Measurements from ENCODE around the gene THADA. TPM values are rescaled to one million over a fixed set of nuclear protein-coding genes. Genes with fewer than 3 reads are reported as not detected.
A peak's percentile ranks its signal among the peaks of the same experiment; 100 is the strongest.

THADA gene
- total and polyA plus RNA-seq, 4 experiments from 2014 or later, result 20.3 to 44.8 (median 32.8) TPM

DNA sequence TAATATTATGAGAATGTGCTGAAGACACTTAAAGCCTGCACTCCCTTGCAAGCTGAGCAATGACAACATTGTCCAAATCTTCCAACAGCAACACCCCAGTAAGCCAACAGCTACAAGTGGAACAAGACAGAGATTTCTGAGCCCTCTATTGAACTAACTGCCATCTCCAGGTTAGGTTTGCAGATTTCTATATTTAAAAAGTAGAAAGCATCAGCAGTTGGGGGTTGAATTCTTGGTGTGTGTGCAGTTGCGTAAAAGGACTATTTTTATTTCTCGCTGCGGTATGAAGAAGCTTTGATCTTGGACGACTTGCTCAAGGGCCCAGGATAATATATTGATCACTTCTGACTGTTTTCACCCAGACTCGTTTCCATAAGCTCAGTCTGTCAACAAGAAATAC, 263.2 kb downstream of the THADA start:
- H3K27me3 Mint-ChIP-seq, result no peaks in the 10 kb centered on the region
- Histone ChIP-seq H3K36me3 (ENCODE audit: insufficient read depth, low read length) (no peaks in the 10 kb centered on the region), H3K4me1 (ENCODE audit: insufficient read depth, low read length) (no peaks in the 10 kb centered on the region), H3K27me3 (ENCODE audit: insufficient read depth, low read length) (no peaks in the 10 kb centered on the region), H3K9me3 (ENCODE audit: control insufficient read depth in 1 of 2, low read length in 2 of 2) (no peaks in the 10 kb centered on the region), H3K27ac (ENCODE audit: low read depth, low read length) (no peak overlapping the region), H3K4me3 (ENCODE audit: low read length in 2 of 2) (no peak overlapping the region)
- H3K4me3 Mint-ChIP-seq, result no peak overlapping the region
- H3K9me3 Mint-ChIP-seq, result no peaks in the 10 kb centered on the region
- H3K4me1 Mint-ChIP-seq, result peaks cover 0 to 1% (median 0%) of the 10 kb centered on the region in 4 donors
- DNase-seq, result no peak
- ChIA-PET CTCF (ENCODE audit: partially characterized antibody) (interaction anchor here (1.3 kb wide), 1 partner anchor 385 kb away, joined by 4 read pairs; no protein-coding TSS in a partner anchor), POLR2A (ENCODE audit: partially characterized antibody) (no interaction called here)
- H3K27ac Mint-ChIP-seq, result no peak overlapping the region
- intact Hi-C loops (cut with micrococcal nuclease), result no loop called here
- peaks cover 42 to 47% of the 10 kb centered on the region in 2 donors for H3K36me3 Mint-ChIP-seq

DNA sequence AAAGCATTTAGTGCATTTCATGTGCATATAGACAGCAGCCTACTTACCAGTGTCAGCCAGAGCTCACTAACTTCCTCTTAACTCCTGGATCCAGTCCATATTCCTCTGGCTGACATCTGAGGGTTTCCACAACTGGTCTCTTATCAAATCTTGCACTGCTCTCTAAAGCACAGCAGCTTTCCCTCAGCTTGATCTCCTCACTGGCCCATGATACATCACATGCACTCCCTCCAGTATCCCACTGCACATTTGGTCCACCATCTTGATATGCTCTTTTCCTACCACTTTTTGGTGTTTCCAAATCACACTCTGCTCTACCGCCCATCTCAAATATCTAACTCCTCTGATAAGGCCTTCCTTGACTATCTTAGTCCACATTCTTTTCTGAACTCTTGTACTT, 264.4 kb downstream of the THADA start:
- H3K4me1 Mint-ChIP-seq, result peaks cover 0 to 1% (median 0%) of the 10 kb centered on the region in 4 donors
- peak overlapping the region in 1 of 7 donors; percentile 1 for H3K27ac Mint-ChIP-seq
- no peak for DNase-seq
- POLR2A ChIA-PET (ENCODE audit: partially characterized antibody), result no interaction called here
- intact Hi-C loops (cut with micrococcal nuclease), result no loop called here
- no peaks in the 10 kb centered on the region for H3K27me3 Mint-ChIP-seq
- H3K4me3 ChIP-seq (ENCODE audit: low read length in 2 of 2), result no peak overlapping the region
- H3K36me3 ChIP-seq (ENCODE audit: insufficient read depth, low read length), result no peaks in the 10 kb centered on the region
- CTCF ChIA-PET (ENCODE audit: partially characterized antibody), result no interaction called here
- H3K27ac ChIP-seq (ENCODE audit: low read depth, low read length), result no peak overlapping the region
- H3K4me3 Mint-ChIP-seq, result no peak overlapping the region
- H3K4me1 ChIP-seq (ENCODE audit: insufficient read depth, low read length), result no peaks in the 10 kb centered on the region
- H3K9me3 ChIP-seq (ENCODE audit: control insufficient read depth in 1 of 2, low read length in 2 of 2), result no peaks in the 10 kb centered on the region
- H3K9me3 Mint-ChIP-seq, result no peaks in the 10 kb centered on the region
- H3K36me3 Mint-ChIP-seq, result peaks cover 40 to 47% of the 10 kb centered on the region in 2 donors
- H3K27me3 ChIP-seq (ENCODE audit: insufficient read depth, low read length), result no peaks in the 10 kb centered on the region

DNA sequence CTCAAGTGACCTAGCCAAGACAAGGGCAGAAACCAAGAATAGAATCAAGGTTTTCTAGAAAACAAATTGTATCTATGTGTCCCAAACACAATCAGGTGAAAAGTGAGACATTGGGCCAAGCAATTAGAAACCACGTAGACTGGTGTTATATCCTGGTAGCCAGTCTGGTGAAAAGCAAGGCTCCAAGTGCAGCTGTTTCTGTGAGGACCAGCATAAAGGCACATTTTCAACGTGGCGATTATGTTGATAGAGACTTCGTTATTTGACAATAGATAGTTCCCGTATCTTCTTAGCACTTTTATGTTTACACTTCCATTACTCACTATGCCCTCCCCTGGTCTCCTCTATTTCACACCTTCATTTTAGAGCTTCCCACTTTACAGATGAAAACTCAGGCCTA, 266.2 kb downstream of the THADA start:
- Mint-ChIP-seq H3K27ac (no peak overlapping the region), H3K27me3 (no peaks in the 10 kb centered on the region), H3K4me3 (no peak overlapping the region), H3K9me3 (no peaks in the 10 kb centered on the region), H3K36me3 (peaks cover 39 to 54% of the 10 kb centered on the region in 2 donors), H3K4me1 (peaks cover 0 to 3% (median under 1%) of the 10 kb centered on the region in 4 donors)
- Histone ChIP-seq H3K4me1 (ENCODE audit: insufficient read depth, low read length) (no peaks in the 10 kb centered on the region), H3K36me3 (ENCODE audit: insufficient read depth, low read length) (no peaks in the 10 kb centered on the region), H3K9me3 (ENCODE audit: control insufficient read depth in 1 of 2, low read length in 2 of 2) (no peaks in the 10 kb centered on the region), H3K27ac (ENCODE audit: low read depth, low read length) (no peak overlapping the region), H3K27me3 (ENCODE audit: insufficient read depth, low read length) (no peaks in the 10 kb centered on the region), H3K4me3 (ENCODE audit: low read length in 2 of 2) (no peak overlapping the region)
- ChIA-PET CTCF (ENCODE audit: partially characterized antibody) (interaction anchor here (0.9 kb wide), 1 partner anchor 354 kb away, joined by 3 read pairs; no protein-coding TSS in a partner anchor), POLR2A (ENCODE audit: partially characterized antibody) (no interaction called here)
- no peak for DNase-seq
- intact Hi-C loops (cut with micrococcal nuclease), result no loop called here

DNA sequence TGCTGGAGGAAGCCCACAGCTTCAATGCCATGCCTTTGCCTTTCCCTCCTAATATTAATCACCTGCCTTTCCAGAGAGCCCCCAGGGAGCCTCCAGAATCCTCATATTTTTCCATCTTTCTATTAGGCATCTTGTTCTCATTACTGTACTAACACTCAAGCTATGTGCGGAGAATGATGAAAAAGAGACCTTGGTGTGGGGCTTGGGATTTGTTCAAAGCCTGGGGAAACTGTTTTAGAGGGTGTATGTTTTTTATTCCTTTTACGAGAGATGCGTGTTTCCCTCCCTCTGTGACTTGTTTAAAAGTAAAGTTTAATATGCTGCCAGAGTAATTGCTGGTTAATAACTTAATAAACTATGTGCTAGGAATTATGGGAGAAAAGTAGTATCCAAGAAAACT, 267.0 kb downstream of the THADA start:
- Histone ChIP-seq H3K27ac (ENCODE audit: low read depth, low read length) (no peak overlapping the region), H3K4me1 (ENCODE audit: insufficient read depth, low read length) (no peaks in the 10 kb centered on the region), H3K27me3 (ENCODE audit: insufficient read depth, low read length) (no peaks in the 10 kb centered on the region), H3K9me3 (ENCODE audit: control insufficient read depth in 1 of 2, low read length in 2 of 2) (no peaks in the 10 kb centered on the region), H3K4me3 (ENCODE audit: low read length in 2 of 2) (no peak overlapping the region), H3K36me3 (ENCODE audit: insufficient read depth, low read length) (no peaks in the 10 kb centered on the region)
- Mint-ChIP-seq H3K27me3 (no peaks in the 10 kb centered on the region), H3K27ac (no peak overlapping the region), H3K4me3 (no peak overlapping the region), H3K36me3 (peaks cover 40 to 55% of the 10 kb centered on the region in 2 donors), H3K4me1 (peaks cover 0 to 3% (median 0%) of the 10 kb centered on the region in 4 donors), H3K9me3 (no peaks in the 10 kb centered on the region)
- intact Hi-C loops (cut with micrococcal nuclease), result no loop called here
- ChIA-PET CTCF (ENCODE audit: partially characterized antibody) (interaction anchor here (0.9 kb wide), 1 partner anchor 353 kb away, joined by 3 read pairs; no protein-coding TSS in a partner anchor), POLR2A (ENCODE audit: partially characterized antibody) (no interaction called here)
- DNase-seq, result no peak

DNA sequence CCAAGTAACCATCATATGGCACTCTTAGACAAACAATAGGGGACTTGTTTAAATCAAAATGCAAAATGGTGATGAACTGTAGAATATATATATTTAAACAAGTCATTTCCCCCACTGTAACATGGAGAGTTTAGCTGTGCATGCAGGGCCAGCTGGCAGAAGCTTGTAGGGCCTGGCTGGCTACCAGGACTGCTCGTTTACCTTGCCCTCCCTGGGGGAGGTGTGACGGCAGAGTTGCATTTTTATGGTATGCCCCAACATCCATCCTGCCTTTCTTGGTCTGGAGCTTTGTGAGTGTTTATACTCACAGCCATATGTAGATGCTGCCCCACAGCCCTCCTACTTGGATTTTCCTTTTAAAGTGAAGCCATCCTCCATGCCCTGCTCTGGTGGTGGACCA, 267.7 kb downstream of the THADA start:
- DNase-seq, result no peak
- no peaks in the 10 kb centered on the region for H3K36me3 ChIP-seq (ENCODE audit: insufficient read depth, low read length)
- H3K4me3 Mint-ChIP-seq, result no peak overlapping the region
- H3K27me3 ChIP-seq (ENCODE audit: insufficient read depth, low read length), result no peaks in the 10 kb centered on the region
- POLR2A ChIA-PET (ENCODE audit: partially characterized antibody), result no interaction called here
- no peak overlapping the region for H3K27ac Mint-ChIP-seq
- peaks cover 45 to 57% of the 10 kb centered on the region in 2 donors for H3K36me3 Mint-ChIP-seq
- peaks cover 0 to 7% (median 0%) of the 10 kb centered on the region in 4 donors for H3K4me1 Mint-ChIP-seq
- no peaks in the 10 kb centered on the region for H3K9me3 Mint-ChIP-seq
- no peaks in the 10 kb centered on the region for H3K9me3 ChIP-seq (ENCODE audit: control insufficient read depth in 1 of 2, low read length in 2 of 2)
- CTCF ChIA-PET (ENCODE audit: partially characterized antibody), result no interaction called here
- intact Hi-C loops (cut with micrococcal nuclease), result no loop called here
- no peak overlapping the region for H3K4me3 ChIP-seq (ENCODE audit: low read length in 2 of 2)
- no peaks in the 10 kb centered on the region for H3K27me3 Mint-ChIP-seq
- no peaks in the 10 kb centered on the region for H3K4me1 ChIP-seq (ENCODE audit: insufficient read depth, low read length)
- no peak overlapping the region for H3K27ac ChIP-seq (ENCODE audit: low read depth, low read length)

DNA sequence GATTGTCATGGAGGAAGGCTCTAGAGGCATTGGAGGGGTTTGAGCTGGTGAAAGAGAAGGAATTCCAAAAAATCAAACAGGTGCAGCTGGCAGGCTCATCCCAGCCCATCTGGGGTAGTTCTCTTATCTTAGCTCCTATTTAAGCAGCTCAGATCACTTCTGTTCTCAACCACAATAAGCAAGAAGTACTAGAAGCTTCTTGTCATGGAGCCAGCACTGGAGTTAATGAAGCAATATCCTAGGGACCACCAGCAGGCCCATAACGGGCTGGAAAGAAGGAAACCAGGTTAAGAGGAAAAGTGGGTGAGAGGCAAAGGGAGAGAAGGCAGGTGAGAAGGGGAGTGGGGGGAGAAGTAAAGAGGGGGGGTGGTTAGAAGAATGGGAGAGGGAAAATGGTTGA, 268.7 kb downstream of the THADA start:
- intact Hi-C loops (cut with micrococcal nuclease), result no loop called here

DNA sequence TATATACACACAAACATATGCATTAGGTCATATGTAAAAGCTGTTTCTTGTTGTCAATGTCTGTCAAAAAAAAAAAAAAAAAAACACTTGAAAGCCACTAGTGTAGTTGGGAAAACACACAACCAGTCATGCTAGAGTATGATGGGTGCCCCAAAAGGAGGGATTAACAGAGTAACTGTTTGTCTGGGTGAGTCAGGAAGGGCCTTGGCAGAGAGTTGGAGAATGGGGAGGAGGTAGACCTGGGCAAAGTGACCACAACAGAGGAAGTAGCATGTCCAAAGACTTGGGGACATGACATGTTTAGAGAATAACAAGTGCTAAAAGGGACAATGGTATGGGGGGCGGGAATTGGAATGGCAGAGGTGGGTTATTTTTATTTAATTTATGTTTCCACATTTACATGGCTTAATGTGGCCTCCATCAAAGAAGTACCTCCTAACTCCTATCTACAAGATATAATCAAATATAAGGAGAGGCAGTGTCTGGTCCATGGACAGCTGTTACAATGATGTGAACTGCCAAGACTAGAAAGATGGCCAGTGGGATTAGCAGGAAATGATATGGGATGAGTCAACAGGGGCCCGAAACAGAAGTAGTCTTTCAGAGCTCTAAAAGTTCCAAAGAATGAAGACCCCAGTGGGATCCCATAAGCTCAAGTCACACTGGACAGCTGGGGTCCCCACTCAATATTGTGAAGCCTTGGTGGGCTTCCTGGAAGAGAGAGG, 269.6 kb downstream of the THADA start:
- Histone ChIP-seq H3K4me1 (ENCODE audit: insufficient read depth, low read length) (no peaks in the 10 kb centered on the region), H3K9me3 (ENCODE audit: control insufficient read depth in 1 of 2, low read length in 2 of 2) (no peaks in the 10 kb centered on the region), H3K27me3 (ENCODE audit: insufficient read depth, low read length) (no peaks in the 10 kb centered on the region), H3K36me3 (ENCODE audit: insufficient read depth, low read length) (no peaks in the 10 kb centered on the region), H3K4me3 (ENCODE audit: low read length in 2 of 2) (no peak overlapping the region), H3K27ac (ENCODE audit: low read depth, low read length) (no peak overlapping the region)
- ChIA-PET POLR2A (ENCODE audit: partially characterized antibody) (no interaction called here), CTCF (ENCODE audit: partially characterized antibody) (no interaction called here)
- H3K27me3 Mint-ChIP-seq, result no peaks in the 10 kb centered on the region
- H3K27ac Mint-ChIP-seq, result peak overlapping the region in 1 of 7 donors; percentile 66
- H3K9me3 Mint-ChIP-seq, result no peaks in the 10 kb centered on the region
- no peak overlapping the region for H3K4me3 Mint-ChIP-seq
- peaks cover 0 to 7% (median 0%) of the 10 kb centered on the region in 4 donors for H3K4me1 Mint-ChIP-seq
- DNase-seq, result no peak
- H3K36me3 Mint-ChIP-seq, result peaks cover 40 to 50% of the 10 kb centered on the region in 2 donors
- intact Hi-C loops (cut with micrococcal nuclease), result no loop called here

More for the DNA sequence above, 268.7 kb downstream of the THADA start:
- DNase-seq, result no peak
- no peak overlapping the region for H3K27ac Mint-ChIP-seq
- H3K36me3 Mint-ChIP-seq, result peaks cover 42 to 50% of the 10 kb centered on the region in 2 donors
- H3K4me3 Mint-ChIP-seq, result no peak overlapping the region
- POLR2A ChIA-PET (ENCODE audit: partially characterized antibody), result no interaction called here
- Histone ChIP-seq H3K9me3 (ENCODE audit: control insufficient read depth in 1 of 2, low read length in 2 of 2) (no peaks in the 10 kb centered on the region), H3K4me1 (ENCODE audit: insufficient read depth, low read length) (no peaks in the 10 kb centered on the region), H3K27ac (ENCODE audit: low read depth, low read length) (no peak overlapping the region), H3K4me3 (ENCODE audit: low read length in 2 of 2) (no peak overlapping the region), H3K27me3 (ENCODE audit: insufficient read depth, low read length) (no peaks in the 10 kb centered on the region), H3K36me3 (ENCODE audit: insufficient read depth, low read length) (no peaks in the 10 kb centered on the region)
- no peaks in the 10 kb centered on the region for H3K27me3 Mint-ChIP-seq
- peaks cover 0 to 7% (median 0%) of the 10 kb centered on the region in 4 donors for H3K4me1 Mint-ChIP-seq
- H3K9me3 Mint-ChIP-seq, result no peaks in the 10 kb centered on the region
- CTCF ChIA-PET (ENCODE audit: partially characterized antibody), result no interaction called here
